Upper lobe of left lung (tissue), 6 donors: ENCODE data around the gene PDIA6. TPM values are rescaled to one million over a fixed set of nuclear protein-coding genes. Genes with fewer than 3 reads are reported as not detected.

Experiments
- ATAC-seq, 2 donors: fragments of 200-7000 bp; cut with Tn5 transposase; one replicate each; pipeline ENCODE4 v1.9.1; 2022; ENCODE audit warnings: mild to moderate bottlenecking in 2 of 2, moderate library complexity in 2 of 2; ENCODE audit not compliant: low FRiP score in 2 of 2
- DNase-seq, 2 donors: peaks; one replicate each; pipeline ENCODE4 v3.0.0-alpha.2; 2019 to 2020
- H3K27ac ChIP-seq, 4 donors: fragments of 200-600 bp; sonication (generic); one replicate each; pipeline ENCODE4 v1.5.1; 2016 to 2019
- H3K27me3 ChIP-seq, 4 donors: fragments of 200-600 bp; sonication (generic); one replicate each; pipeline ENCODE4 v1.5.1; 2017 to 2019
- H3K36me3 ChIP-seq, 4 donors: fragments of 200-600 bp; sonication (generic); one replicate each; pipeline ENCODE4 v1.5.1; 2016 to 2019
- H3K4me1 ChIP-seq, 4 donors: fragments of 200-600 bp; sonication (generic); one replicate each; pipeline ENCODE4 v1.5.1; 2018 to 2019
- H3K4me3 ChIP-seq, 4 donors: fragments of 200-600 bp; sonication (generic); one replicate each; pipeline ENCODE4 v1.5.1; 2017 to 2019; ENCODE audit warnings: mild to moderate bottlenecking in 2 of 4, moderate library complexity in 1 of 4
- H3K9me3 ChIP-seq, 4 donors: fragments of 200-600 bp; sonication (generic); one replicate each; pipeline ENCODE4 v1.5.1; 2018 to 2019
- CTCF ChIP-seq, 6 experiments: fragments of 450-650 bp in 4 of 6; fragments of 200-600 bp in 2 of 6; sonication (generic) in 2 of 6; IDR thresholded peaks; one replicate each; pipeline ENCODE4 v1.5.1; 2016 to 2019; ENCODE audit warnings: antibody characterized with exemption in 6 of 6
- EP300 ChIP-seq, 4 donors: sonication (generic); formaldehyde crosslinking; IDR thresholded peaks; one replicate each; pipeline ENCODE4 v1.5.1; 2017; ENCODE audit warnings: antibody characterized with exemption in 4 of 4, control low read depth in 2 of 4
- POLR2A ChIP-seq, 4 donors: fragments of 450-650 bp; IDR thresholded peaks; one replicate each; pipeline ENCODE4 v1.5.1; 2016 to 2017; ENCODE audit warnings: antibody characterized with exemption in 4 of 4, mild to moderate bottlenecking in 2 of 4
- POLR2AphosphoS5 ChIP-seq, 2 donors: sonication (generic); formaldehyde crosslinking; IDR thresholded peaks; one replicate each; pipeline ENCODE4 v1.5.1; 2017; ENCODE audit warnings: antibody characterized with exemption in 2 of 2
- WGBS, 2 donors: methylation state at CpG; one replicate each; pipeline ENCODE4 v1.1.5; 2017 to 2018; 5-methylcytosine and 5-hydroxymethylcytosine counted together
- total RNA-seq, 6 donors: library from RNA; depleted of rRNA in 4 of 6; stranded (reverse); fragments of >200 nt in 4 of 6; gene quantifications; one replicate each; pipeline versions ENCODE4 v1.1.0 to v1.2.1, GENCODE V29; 2016 to 2021
- donor health status: DM: no; HTN: no; CAD: no; lungs with moderate emphysema.
- donor health status: DM: no; HTN: yes; CAD: no; lungs with severe emphysema.

Gene PDIA6
- total RNA-seq, 6 donors from 2014 or later: 32.5 to 209 (median 122) TPM

- Histone ChIP-seq H3K9me3 (no peaks in the 10 kb centered on the region), H3K27me3 (no peaks in the 10 kb centered on the region), H3K27ac (no peak overlapping the region), H3K4me3 (no peak overlapping the region), H3K36me3 (peaks cover 19 to 99% (median 79%) of the 10 kb centered on the region in 4 donors), H3K4me1 (peaks cover 0 to 18% (median 7%) of the 10 kb centered on the region in 4 donors)
- no peak for TF ChIP-seq CTCF (IDR thresholded peaks at IDR 0.05)
- TF ChIP-seq EP300 (IDR thresholded peaks at IDR 0.05): no peak
- TF ChIP-seq POLR2AphosphoS5 (IDR thresholded peaks at IDR 0.05): no peak
- TF ChIP-seq POLR2A (IDR thresholded peaks at IDR 0.05): no peak
- WGBS, 2 donors: 90 to 93% methylated on average over 20 of the region's 20 CpGs
- ATAC-seq (no peak), DNase-seq (no peak)
Observed at GRCh38 chr2:10787176-10787968, 25.2 kb downstream of the PDIA6 start.

- peaks cover 22 to 99% (median 81%) of the 10 kb centered on the region in 4 donors for H3K36me3 ChIP-seq
- 64 to 74% methylated on average over 11 to 12 of the region's 12 CpGs for WGBS, 2 donors
- peak; percentile 23 to 85 for ATAC-seq
- H3K4me3 ChIP-seq: no peak overlapping the region
- H3K27me3 ChIP-seq: no peaks in the 10 kb centered on the region
- DNase-seq: peak in 1 of 2 donors; percentile 50
- H3K9me3 ChIP-seq: no peaks in the 10 kb centered on the region
- H3K27ac ChIP-seq: peak overlapping the region in 3 of 4 donors; percentile 27 to 57 (median 38)
- TF ChIP-seq POLR2AphosphoS5 (IDR thresholded peaks at IDR 0.05): no peak
- TF ChIP-seq CTCF (IDR thresholded peaks at IDR 0.05): no peak
- no peak for TF ChIP-seq EP300 (IDR thresholded peaks at IDR 0.05)
- no peak for TF ChIP-seq POLR2A (IDR thresholded peaks at IDR 0.05)
- H3K4me1 ChIP-seq: peaks cover 0 to 17% (median 7%) of the 10 kb centered on the region in 4 donors
Observed at GRCh38 chr2:10786240-10786982, 26.2 kb downstream of the PDIA6 start.

GRCh38 chr2:10785260-10785659 lies 27.3 kb downstream of the PDIA6 start:
- WGBS, 2 donors: 84 to 97% methylated on average over 5 of the region's 5 CpGs
- peaks cover 19 to 99% (median 82%) of the 10 kb centered on the region in 4 donors for H3K36me3 ChIP-seq
- H3K27ac ChIP-seq: peak overlapping the region in 2 of 4 donors; percentile 27 to 57
- peaks cover 0 to 15% (median 5%) of the 10 kb centered on the region in 4 donors for H3K4me1 ChIP-seq
- H3K4me3 ChIP-seq: no peak overlapping the region
- TF ChIP-seq POLR2A (IDR thresholded peaks at IDR 0.05) (no peak), CTCF (IDR thresholded peaks at IDR 0.05) (no peak), POLR2AphosphoS5 (IDR thresholded peaks at IDR 0.05) (no peak), EP300 (IDR thresholded peaks at IDR 0.05) (no peak)
- H3K9me3 ChIP-seq: no peaks in the 10 kb centered on the region
- H3K27me3 ChIP-seq: no peaks in the 10 kb centered on the region
- DNase-seq: no peak
- ATAC-seq: no peak

DNA sequence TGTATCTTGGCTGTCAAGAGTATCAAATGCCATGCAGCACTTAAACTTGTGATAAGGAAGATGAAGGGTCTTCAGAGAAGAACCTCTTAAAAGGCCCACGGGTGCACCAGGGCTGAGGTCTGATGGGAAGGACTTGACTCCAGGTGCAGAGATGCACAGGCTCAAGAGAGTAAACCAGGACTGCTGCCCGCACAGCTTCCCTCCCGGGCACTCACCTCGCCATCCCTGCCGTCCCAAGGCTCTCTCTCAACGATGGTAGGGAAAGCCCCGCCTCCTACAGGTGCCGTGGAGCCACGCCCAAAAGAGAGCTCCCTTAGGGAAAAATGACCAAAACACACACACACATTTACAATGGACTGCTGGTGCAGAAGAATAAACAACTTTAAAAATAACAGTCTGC lies 27.9 kb downstream of the PDIA6 start:
- DNase-seq (no peak), ATAC-seq (no peak)
- Histone ChIP-seq H3K4me3 (no peak overlapping the region), H3K4me1 (peaks cover 0 to 15% (median 3%) of the 10 kb centered on the region in 4 donors), H3K36me3 (peaks cover 22 to 99% (median 83%) of the 10 kb centered on the region in 4 donors), H3K27ac (no peak overlapping the region), H3K27me3 (no peaks in the 10 kb centered on the region), H3K9me3 (no peaks in the 10 kb centered on the region)
- WGBS, 2 donors: 69 to 82% methylated on average over 8 to 9 of the region's 9 CpGs
- TF ChIP-seq POLR2A (IDR thresholded peaks at IDR 0.05) (no peak), POLR2AphosphoS5 (IDR thresholded peaks at IDR 0.05) (no peak), EP300 (IDR thresholded peaks at IDR 0.05) (no peak), CTCF (IDR thresholded peaks at IDR 0.05) (no peak)
